B cell (primary cell): ENCODE data around the gene LARGE1.

Experiments used
- EZH2 ChIP-seq: IDR thresholded peaks from 2 replicates; pipeline ENCODE4 v1.6.1; 2012; ENCODE audit warnings: borderline replicate concordance, low read depth, mild to moderate bottlenecking, moderate library complexity, low read length; ENCODE audit not compliant: insufficient read depth, poor library complexity, severe bottlenecking
- TF ChIP-seq, protein P1 (sequence below): fragments of 200-600 bp; IDR thresholded peaks from one replicate; pipeline ENCODE4 v1.8.0; 2022; ENCODE audit warnings: antibody characterized with exemption, mild to moderate bottlenecking

DNA sequence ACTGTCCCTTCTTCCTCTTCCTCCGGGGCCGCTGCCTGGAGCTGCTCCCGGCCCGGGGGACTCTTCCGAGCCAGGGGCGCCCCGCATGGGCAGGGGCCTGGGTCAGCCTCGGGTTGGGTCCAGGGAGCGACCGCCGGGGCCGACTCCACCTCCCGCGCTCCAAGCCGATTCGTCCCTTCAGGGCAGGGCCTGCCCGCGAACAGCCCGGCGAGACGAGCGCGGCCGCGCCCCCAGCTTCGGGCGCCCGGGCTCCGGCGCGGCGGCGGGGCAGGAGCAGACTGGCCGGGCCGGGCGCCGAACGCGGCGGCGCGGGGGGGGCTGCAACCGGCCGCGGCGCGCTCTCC lies at the start of gene LARGE1:
- TF ChIP-seq, protein P1, sequence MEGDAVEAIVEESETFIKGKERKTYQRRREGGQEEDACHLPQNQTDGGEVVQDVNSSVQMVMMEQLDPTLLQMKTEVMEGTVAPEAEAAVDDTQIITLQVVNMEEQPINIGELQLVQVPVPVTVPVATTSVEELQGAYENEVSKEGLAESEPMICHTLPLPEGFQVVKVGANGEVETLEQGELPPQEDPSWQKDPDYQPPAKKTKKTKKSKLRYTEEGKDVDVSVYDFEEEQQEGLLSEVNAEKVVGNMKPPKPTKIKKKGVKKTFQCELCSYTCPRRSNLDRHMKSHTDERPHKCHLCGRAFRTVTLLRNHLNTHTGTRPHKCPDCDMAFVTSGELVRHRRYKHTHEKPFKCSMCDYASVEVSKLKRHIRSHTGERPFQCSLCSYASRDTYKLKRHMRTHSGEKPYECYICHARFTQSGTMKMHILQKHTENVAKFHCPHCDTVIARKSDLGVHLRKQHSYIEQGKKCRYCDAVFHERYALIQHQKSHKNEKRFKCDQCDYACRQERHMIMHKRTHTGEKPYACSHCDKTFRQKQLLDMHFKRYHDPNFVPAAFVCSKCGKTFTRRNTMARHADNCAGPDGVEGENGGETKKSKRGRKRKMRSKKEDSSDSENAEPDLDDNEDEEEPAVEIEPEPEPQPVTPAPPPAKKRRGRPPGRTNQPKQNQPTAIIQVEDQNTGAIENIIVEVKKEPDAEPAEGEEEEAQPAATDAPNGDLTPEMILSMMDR, result no peak
- no peak for TF ChIP-seq EZH2
